Keratinocyte (primary cell): ENCODE measurements around the gene C1QL2. TPM values are rescaled to one million over a fixed set of nuclear protein-coding genes. Genes with fewer than 3 reads are reported as not detected.

Experiments used
- DNase-seq: peaks from one replicate; pipeline ENCODE4 v3.0.0-alpha.2; 2011; ENCODE audit warnings: low read depth, missing footprints, low spot score
- FAIRE-seq: peaks from 2 replicates; lab custom pipeline; 2011; peaks lifted over from hg19 to GRCh38; lab: Jason Lieb, UNC
- H2AFZ ChIP-seq: 2 replicates; pipeline ENCODE4 v1.6.0; 2012; ENCODE audit warnings: low read length, control low read depth, inconsistent platforms; ENCODE audit not compliant: control insufficient read depth
- H3K27ac ChIP-seq: 2 replicates; pipeline ENCODE4 v1.5.1; 2011; ENCODE audit warnings: low read length; ENCODE audit not compliant: control insufficient read depth, insufficient read depth
- H3K27me3 ChIP-seq: 3 replicates; pipeline ENCODE4 v1.6.0; 2011; ENCODE audit warnings: low read length; ENCODE audit not compliant: control insufficient read depth, insufficient read depth; ENCODE audit errors: extremely low read depth
- H3K36me3 ChIP-seq, 2 experiments: 2 replicates in 1 of 2; 3 replicates in 1 of 2; pipeline ENCODE4 v1.5.1; 2011; ENCODE audit warnings: low read length in 2 of 2, mild to moderate bottlenecking in 1 of 2; ENCODE audit not compliant: control insufficient read depth in 2 of 2, insufficient read depth in 2 of 2; ENCODE audit errors: extremely low read depth in 1 of 2
- H3K4me1 ChIP-seq: 3 replicates; pipeline ENCODE4 v1.5.1; 2011; ENCODE audit warnings: low read length; ENCODE audit not compliant: control insufficient read depth, insufficient read depth; ENCODE audit errors: extremely low read depth
- H3K4me2 ChIP-seq: 3 replicates; pipeline ENCODE4 v1.6.0; 2011; ENCODE audit warnings: low read depth, low read length; ENCODE audit not compliant: control insufficient read depth, insufficient read depth; ENCODE audit errors: extremely low read depth
- H3K4me3 ChIP-seq, 3 experiments: fragments of 200-600 bp in 1 of 3; sonication (generic) in 1 of 3; 2 replicates in 2 of 3; 3 replicates in 1 of 3; pipeline ENCODE4 v1.5.1; 2011 to 2016; ENCODE audit warnings: low read length in 3 of 3, mild to moderate bottlenecking in 3 of 3, control low read depth in 2 of 3, inconsistent platforms in 1 of 3, low read depth in 1 of 3, mixed read lengths in 1 of 3, mixed run types in 1 of 3, moderate library complexity in 1 of 3; ENCODE audit not compliant: control insufficient read depth in 2 of 3, insufficient read depth in 2 of 3; ENCODE audit errors: extremely low read depth in 1 of 3
- H3K79me2 ChIP-seq: 2 replicates; pipeline ENCODE4 v1.6.0; 2012; ENCODE audit warnings: low read length; ENCODE audit not compliant: control insufficient read depth, insufficient read depth
- H3K9ac ChIP-seq: 3 replicates; pipeline ENCODE4 v1.6.0; 2011; ENCODE audit warnings: low read length; ENCODE audit not compliant: control insufficient read depth, insufficient read depth; ENCODE audit errors: extremely low read depth
- H3K9me1 ChIP-seq: 3 replicates; pipeline ENCODE4 v1.6.0; 2011; ENCODE audit warnings: low read length; ENCODE audit not compliant: control insufficient read depth, insufficient read depth; ENCODE audit errors: extremely low read depth
- H3K9me3 ChIP-seq: 2 replicates; pipeline ENCODE4 v1.5.1; 2012; ENCODE audit warnings: low read depth, low read length; ENCODE audit not compliant: control insufficient read depth
- H4K20me1 ChIP-seq: 3 replicates; pipeline ENCODE4 v1.6.0; 2011; ENCODE audit warnings: low read length; ENCODE audit not compliant: control insufficient read depth, insufficient read depth; ENCODE audit errors: extremely low read depth
- EZH2 ChIP-seq: IDR thresholded peaks from one replicate; pipeline ENCODE4 v1.6.1; 2012; ENCODE audit warnings: inconsistent platforms, mild to moderate bottlenecking, low read length, moderate library complexity
- dilution Hi-C: fragments of 300-500 bp; cut with MboI; formaldehyde crosslinking; loops from one replicate; pipeline ENCODE4 v1.7.0; 2020; ENCODE audit warnings: low sequenced_read_pairs; ENCODE audit not compliant: extremely low pct_ligation_motif_present
- polyA plus RNA-seq, 5 experiments: library from polyadenylated mRNA; depleted of rRNA in 3 of 5; stranded (reverse) in 3 of 5; stranded (forward) in 1 of 5; unstranded in 1 of 5; fragments of >200 nt; gene quantifications; 1 replicate in 1 of 5; 2 replicates in 3 of 5; 3 replicates in 1 of 5; pipeline versions ENCODE4 v1.2.1 to v1.2.3, GENCODE V29; 2011 to 2012; ENCODE audit warnings: missing spikeins in 2 of 5, low read depth in 1 of 5, low replicate concordance in 1 of 5
- TF ChIP-seq, protein P1 (sequence below), 3 experiments: IDR thresholded peaks in 1 of 3; conservative IDR thresholded peaks in 1 of 3; optimal IDR thresholded peaks in 1 of 3; 2 replicates in 2 of 3; 3 replicates in 1 of 3; pipeline versions ENCODE3 to v1.5.1; 2011; ENCODE audit warnings: low read length in 3 of 3, mild to moderate bottlenecking in 3 of 3, moderate library complexity in 2 of 3, control low read depth in 1 of 3, inconsistent platforms in 1 of 3; ENCODE audit not compliant: insufficient read depth in 2 of 3; ENCODE audit errors: extremely low read depth in 1 of 3

C1QL2 gene
- polyA plus RNA-seq, 1 donor (not counting 4 experiments of a cell fraction or from before 2014, with no cell fraction given): not detected

DNA sequence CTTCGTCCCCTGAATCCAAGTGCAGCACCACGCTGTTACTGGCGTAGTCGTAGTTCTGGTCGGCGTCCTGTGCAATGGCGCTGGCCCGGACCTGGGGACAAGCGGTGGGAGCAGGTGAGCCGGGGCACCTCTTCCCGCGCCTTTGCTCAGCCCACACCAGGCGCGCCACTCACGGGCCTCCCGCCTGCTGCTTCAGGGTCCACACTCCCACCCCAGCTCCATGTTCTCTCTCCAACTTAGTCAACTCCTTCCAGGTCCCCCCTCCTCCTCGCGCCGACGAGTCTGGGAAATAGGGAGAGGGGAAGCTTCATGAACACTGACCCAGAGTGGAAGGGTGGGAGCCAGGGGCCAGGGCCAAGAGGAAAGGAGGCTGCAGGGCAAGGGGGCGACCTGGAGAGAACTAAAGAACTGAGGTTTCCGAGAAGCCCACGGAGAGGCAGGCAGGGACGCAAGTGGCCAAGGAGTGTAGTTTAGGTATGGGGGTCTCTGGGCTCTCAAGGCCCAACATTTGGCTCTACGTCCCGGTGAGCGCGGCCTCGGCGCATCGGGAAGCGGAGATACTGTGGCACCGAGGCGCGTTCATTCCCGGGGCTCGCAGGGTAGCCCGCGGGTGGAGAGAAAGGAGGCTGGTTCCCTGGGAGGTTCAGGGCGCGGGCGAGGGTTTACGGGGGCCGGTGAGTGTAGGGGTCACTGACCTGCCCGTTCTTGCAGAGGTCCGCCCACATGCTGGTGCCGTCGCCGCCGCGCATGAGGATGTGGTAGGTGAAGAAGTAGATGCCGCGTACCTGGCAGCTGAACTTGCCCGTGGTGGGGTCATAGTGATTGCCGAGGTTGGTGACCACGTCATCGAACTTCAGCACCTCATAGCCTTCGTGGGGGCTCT is 1.4 kb downstream of the C1QL2 start:
- Histone ChIP-seq H3K9ac (no peak overlapping the region), H3K27ac (no peak overlapping the region), H2AFZ (no peak overlapping the region), H3K4me1 (peaks cover 2% of the 10 kb centered on the region), H3K36me3 (no peaks in the 10 kb centered on the region), H3K4me2 (no peak overlapping the region), H3K27me3 (peaks cover 87% of the 10 kb centered on the region), H3K9me3 (no peaks in the 10 kb centered on the region), H4K20me1 (peaks cover 2% of the 10 kb centered on the region), H3K79me2 (no peaks in the 10 kb centered on the region), H3K9me1 (no peaks in the 10 kb centered on the region), H3K4me3 (no peak overlapping the region)
- DNase-seq (no peak), FAIRE-seq (no peak)
- TF ChIP-seq, protein P1, sequence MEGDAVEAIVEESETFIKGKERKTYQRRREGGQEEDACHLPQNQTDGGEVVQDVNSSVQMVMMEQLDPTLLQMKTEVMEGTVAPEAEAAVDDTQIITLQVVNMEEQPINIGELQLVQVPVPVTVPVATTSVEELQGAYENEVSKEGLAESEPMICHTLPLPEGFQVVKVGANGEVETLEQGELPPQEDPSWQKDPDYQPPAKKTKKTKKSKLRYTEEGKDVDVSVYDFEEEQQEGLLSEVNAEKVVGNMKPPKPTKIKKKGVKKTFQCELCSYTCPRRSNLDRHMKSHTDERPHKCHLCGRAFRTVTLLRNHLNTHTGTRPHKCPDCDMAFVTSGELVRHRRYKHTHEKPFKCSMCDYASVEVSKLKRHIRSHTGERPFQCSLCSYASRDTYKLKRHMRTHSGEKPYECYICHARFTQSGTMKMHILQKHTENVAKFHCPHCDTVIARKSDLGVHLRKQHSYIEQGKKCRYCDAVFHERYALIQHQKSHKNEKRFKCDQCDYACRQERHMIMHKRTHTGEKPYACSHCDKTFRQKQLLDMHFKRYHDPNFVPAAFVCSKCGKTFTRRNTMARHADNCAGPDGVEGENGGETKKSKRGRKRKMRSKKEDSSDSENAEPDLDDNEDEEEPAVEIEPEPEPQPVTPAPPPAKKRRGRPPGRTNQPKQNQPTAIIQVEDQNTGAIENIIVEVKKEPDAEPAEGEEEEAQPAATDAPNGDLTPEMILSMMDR (optimal IDR thresholded peaks at IDR 0.05 in 1 of 3, IDR thresholded peaks at IDR 0.05 in 1 of 3, conservative IDR thresholded peaks at IDR 0.05 in 1 of 3; ENCODE audit: extremely low read depth in 1 of 3, insufficient read depth in 2 of 3, low read length in 3 of 3): no peak
- peak; percentile 86 for TF ChIP-seq EZH2
- dilution Hi-C loops: no loop called here

- TF ChIP-seq EZH2: peak; percentile 61
- TF ChIP-seq, protein P1 (optimal IDR thresholded peaks at IDR 0.05 in 1 of 3, IDR thresholded peaks at IDR 0.05 in 1 of 3, conservative IDR thresholded peaks at IDR 0.05 in 1 of 3; ENCODE audit: extremely low read depth in 1 of 3, insufficient read depth in 2 of 3, low read length in 3 of 3): no peak
- Histone ChIP-seq H3K9ac (no peak overlapping the region), H3K36me3 (no peaks in the 10 kb centered on the region), H3K9me1 (no peaks in the 10 kb centered on the region), H3K27me3 (peaks cover 83% of the 10 kb centered on the region), H3K9me3 (no peaks in the 10 kb centered on the region), H4K20me1 (peaks cover 2% of the 10 kb centered on the region), H3K4me3 (no peak overlapping the region), H3K27ac (no peak overlapping the region), H3K4me2 (peak overlapping the region; percentile 22), H3K79me2 (no peaks in the 10 kb centered on the region), H2AFZ (no peak overlapping the region), H3K4me1 (peaks cover 2% of the 10 kb centered on the region)
- FAIRE-seq: peak; percentile 64
- dilution Hi-C loops: no loop called here
- DNase-seq: no peak
Measured at GRCh38 chr2:119156105-119156890, 2.3 kb downstream of the C1QL2 start.
